Urothelium cell line (cell line): ENCODE results near the gene CCDC184.
"Not testable (repeated sequence)": the region's sequence is repeated elsewhere in the genome, so short reads cannot be mapped to it uniquely, and the experiment has no call there.

Experiments
- DNase-seq: peaks from one replicate; pipeline ENCODE4 v3.0.0; 2011; ENCODE audit warnings: low spot score, mixed read lengths
- FAIRE-seq: peaks from 2 replicates; lab custom pipeline; 2011; peaks lifted over from hg19 to GRCh38; lab: Jason Lieb, UNC

Gene CCDC184

DNA sequence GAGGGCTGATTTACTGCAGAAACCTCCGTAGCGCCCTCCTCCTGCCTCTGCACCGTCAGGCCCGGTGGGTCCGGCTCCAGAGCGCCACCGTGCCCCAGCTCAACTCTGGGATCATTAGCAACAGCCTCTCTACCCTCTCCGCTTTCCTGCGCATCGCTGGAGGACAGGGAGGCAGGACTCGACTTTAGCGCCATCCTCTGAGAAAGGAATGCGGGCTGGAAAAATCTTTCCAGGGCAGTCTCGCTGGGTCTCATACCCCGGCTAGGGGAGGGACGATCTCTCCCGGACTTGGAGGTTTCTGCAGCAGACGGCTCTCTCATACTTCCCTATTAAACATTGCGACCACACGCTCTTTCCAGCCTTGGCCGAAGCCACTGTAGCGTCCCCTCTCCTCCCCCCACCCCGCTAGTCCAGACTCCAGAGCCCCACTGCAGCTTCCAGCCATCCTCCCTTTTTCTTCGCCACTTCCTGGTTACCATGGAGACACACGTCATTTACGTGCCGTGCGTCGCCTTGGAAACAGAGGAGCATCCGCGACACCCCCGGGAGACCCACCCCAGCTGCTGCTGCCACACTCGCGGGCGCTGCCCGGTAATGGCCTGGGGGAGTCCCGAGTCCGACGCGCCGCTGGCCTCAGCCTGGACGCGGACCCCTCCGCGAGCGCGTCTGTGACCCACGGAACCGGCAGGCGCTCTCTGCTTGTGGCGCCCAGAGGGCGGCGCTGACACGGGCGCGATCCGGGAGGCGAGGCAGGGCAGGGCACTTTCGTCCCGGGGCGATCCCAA lies at the start of gene CCDC184:
CCDC184 (plus strand) TSS at position 554 of the 785 bp plus-strand sequence. CDS start 479 bp downstream, outside the sequence.
- FAIRE-seq (no peak), DNase-seq (peak; percentile 87)

DNA sequence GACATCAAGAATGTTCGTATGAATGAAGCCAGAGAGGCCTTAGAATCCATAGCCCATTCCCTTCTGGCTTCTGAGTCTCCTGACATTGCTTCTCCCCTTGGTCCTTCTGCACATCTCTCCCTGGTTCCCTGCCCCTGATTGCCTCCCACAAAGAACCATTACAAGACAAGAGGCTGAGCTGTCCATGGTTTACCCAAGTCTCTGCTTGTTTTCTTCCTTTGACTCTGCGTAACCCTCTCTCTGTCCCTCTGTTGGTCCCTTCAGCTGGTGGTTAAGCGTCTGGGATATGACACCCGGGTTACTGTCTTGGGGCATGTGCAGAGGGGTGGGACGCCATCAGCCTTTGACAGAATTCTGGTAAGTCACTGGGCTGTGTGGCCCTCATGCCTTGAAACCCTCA lies 48.4 kb upstream of the CCDC184 start:
- FAIRE-seq: no peak

DNA sequence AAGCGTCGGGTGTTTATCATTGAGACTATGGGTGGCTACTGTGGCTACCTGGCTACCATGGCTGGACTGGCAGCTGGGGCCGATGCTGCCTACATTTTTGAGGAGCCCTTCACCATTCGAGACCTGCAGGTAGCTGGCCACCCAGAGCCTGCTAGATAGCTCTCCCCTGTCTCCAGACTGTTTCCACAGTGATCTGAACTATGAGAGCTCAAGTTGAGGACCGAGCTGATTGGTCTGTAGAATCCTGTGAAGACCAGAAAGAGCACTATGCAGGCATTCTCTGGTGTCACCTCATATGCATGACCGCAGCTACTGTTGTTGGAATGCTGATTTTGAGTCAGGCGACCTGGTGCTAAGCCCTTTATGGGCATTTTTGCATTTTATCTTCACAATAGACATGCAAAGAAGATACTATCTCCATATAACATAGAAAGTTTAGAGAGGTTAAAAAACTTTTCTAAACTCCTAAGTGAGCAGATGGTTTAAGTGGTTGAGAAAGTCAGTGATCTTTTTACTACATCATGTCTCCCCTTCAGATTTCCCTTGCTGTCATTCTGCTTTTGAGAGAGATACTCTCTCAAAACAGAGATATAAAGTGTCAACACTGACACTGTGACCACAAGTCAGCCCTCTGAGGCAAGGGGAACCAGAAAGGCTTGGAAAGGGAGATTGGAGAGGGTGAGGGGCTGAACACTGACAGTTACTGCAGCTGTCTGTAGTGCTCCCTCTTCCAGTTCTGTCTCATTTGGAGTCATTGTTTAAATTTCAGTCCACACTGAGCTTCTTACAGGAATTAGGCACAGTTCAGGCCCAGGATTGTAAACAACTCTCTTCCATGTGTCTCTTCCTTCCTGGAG lies 40.4 kb upstream of the CCDC184 start:
- FAIRE-seq (no peak), DNase-seq (no peak)

More for the DNA sequence above, 48.4 kb upstream of the CCDC184 start:
- no peak for DNase-seq

DNA sequence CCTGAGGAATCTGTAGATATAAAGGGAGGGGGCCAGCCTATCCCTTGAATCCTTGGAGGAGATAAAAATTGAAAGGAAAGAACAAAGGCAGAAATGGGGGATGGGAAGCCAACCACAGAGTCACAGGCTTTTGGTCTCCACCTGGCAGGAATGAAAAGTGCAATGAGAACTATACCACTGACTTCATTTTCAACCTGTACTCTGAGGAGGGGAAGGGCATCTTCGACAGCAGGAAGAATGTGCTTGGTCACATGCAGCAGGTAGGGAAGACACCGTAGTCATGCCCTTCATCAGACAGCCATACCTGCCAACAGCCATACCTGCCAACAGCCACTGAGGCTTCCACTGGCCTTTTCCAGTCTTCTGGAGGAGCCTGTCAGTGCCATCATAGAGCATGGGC lies 39.5 kb upstream of the CCDC184 start:
- FAIRE-seq (no peak), DNase-seq (no peak)

DNA sequence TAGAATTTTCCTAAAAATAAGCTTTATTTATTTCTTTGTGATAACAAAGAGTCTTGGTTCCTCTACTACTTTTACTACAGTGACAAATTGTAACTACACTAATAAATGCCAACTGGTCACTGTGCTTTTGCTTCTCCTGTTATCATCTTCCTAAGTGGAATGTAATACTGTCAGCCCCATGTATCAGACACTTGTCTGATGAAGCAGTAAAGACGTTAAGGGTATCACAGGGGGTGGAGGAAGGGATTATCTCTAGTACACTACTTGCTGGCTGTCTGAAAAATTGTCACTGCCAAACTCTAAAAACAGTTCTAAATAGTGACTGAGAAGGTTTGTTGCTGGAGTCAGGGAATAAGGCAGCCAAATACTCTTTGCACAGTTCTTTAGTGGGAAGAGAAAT lies 37.5 kb upstream of the CCDC184 start:
- DNase-seq (no peak), FAIRE-seq (no peak)

DNA sequence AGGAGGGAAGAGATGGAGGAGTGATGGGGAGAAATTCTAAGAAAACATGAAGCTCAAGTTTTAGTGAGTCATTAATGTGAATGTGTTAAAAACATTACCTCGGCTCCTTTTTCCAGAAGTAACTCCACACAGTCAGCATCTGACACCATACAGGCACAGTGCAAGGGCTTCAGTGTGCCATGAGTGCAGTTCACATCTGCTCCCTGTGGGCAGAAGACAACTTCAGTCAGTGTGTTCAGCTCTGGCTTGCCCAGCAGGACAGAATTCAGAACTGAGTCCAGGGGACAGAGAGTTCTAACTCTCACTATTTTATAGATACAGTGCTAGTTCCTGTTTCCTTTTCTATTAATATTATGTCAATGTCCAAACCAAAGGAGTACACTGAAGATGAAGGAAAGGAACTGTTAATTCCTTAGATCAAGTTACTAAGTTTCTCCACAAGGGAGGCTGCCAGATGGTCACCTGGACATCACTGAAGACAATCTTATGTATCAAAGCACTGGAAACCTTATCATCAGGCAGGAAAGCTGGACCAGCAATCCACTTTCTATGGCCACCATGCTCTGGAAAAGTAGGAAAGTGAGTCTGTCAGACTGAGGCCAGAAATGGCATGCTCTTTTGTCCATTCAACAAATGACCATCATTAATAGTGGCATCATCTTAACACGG lies 32.2 kb upstream of the CCDC184 start:
- no peak for FAIRE-seq

DNA sequence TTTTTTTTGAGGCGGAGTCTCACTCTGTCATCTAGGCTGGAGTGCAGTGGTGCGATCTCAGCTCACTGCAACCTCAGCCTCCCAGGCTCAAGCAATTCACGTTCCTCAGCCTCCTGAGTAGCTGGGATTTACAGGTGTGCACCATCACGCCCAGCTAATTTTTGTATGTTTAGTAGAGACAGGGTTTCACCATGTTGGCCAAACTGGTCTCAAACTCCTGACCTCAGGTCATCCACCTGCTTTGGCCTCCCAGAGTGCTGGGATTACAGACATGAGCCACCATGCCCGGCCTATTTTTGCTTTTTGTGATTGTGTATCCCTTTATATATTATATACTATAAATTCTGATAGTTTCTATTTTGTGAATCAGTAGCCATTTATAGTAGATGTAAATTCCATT lies 27.7 kb upstream of the CCDC184 start:
- not testable (repeated sequence) for FAIRE-seq

More for the DNA sequence above, 32.2 kb upstream of the CCDC184 start:
- DNase-seq: no peak

DNA sequence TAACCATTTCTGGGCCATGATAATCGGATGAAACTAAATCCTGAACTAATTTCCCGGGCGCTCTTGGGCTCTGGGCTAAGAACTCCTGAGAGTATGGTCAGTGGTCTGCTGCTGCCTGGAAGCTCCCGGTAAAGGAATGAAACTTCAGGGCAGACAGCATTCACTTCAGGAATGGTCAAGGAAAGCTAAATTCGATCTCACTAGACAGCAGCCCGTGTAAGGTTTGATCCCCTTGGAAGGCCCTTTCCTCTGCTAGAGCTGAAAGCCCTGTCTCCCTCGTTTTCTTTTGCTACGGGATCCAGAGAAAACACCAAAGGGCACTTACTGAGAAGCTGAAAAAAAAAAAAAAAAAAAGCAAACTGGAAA lies 26.8 kb upstream of the CCDC184 start:
- DNase-seq (no peak), FAIRE-seq (no peak)

More for the DNA sequence above, 27.7 kb upstream of the CCDC184 start:
- DNase-seq: not testable (repeated sequence)

DNA sequence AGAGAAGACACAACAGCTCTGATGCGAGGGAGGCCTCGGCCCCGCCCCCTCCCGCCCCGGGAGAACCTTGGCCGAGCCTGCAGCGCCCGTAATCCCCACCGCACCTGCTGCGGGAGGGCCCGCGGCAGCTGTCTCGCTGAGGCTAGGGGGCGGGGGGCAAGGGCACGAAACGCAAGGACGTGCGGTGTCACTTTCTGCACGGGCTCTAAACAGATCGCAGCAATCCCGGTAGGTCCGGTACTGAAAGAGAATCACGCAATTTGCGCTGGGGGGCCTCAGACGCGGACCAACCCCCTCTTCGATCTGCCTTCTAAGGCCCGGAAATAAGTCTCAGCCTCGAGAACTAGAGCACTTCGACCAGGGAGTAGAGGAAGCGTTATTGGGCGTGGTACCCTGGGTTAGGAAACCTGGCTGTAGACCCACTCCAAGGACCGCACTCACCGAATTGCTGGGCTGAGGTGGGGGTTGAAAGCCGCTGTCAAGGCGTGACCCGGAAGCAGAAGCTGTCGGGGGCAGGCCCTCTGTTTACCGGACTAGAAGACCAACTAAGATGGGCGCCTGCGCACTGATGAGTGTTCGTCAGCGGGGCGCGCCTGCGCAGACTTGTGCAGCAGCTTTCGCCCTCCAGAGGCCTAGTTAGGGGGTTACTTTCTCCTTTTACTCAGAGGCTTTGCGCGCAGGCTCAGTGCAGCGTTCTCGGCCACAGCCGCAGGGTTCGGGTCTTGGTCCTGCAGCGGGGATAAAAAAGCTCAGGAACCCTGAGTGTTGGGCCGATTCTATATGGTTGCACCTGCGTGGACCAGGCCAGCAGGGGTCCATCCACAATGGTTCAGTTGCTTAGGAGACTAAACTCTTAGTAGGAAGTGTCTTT lies 26.2 kb upstream of the CCDC184 start, which contains the start of gene ASB8:
ASB8 (minus strand) TSS at position 498 of the 871 bp plus-strand sequence. CDS start 4,019 bp downstream, outside the sequence.
- no peak for FAIRE-seq

DNA sequence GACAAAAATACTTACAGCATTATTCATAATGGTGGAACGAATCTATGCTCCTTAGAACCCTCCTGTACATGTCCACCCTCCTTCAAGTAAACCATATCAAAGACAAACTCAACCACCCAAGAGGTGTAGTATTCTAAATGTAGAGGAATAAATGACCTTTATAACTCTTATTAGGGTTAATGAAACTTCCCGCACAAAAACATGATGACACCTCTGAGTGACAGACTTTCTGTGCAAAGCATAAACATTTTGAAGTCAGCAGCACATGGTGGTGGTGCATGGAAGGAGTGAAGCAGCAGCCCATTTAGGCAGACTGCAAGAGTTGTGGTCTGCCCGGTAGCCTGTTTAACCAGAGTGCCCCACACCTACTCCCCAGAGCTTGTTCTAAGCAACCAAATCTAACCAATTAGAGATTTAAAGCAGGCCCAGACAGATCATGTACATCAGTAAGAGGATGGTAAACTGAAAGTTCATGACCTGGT lies 25.5 kb upstream of the CCDC184 start:
- DNase-seq (no peak), FAIRE-seq (no peak)

More for the DNA sequence above, 26.2 kb upstream of the CCDC184 start, which contains the start of gene ASB8:
- peak; percentile 99 for DNase-seq

DNA sequence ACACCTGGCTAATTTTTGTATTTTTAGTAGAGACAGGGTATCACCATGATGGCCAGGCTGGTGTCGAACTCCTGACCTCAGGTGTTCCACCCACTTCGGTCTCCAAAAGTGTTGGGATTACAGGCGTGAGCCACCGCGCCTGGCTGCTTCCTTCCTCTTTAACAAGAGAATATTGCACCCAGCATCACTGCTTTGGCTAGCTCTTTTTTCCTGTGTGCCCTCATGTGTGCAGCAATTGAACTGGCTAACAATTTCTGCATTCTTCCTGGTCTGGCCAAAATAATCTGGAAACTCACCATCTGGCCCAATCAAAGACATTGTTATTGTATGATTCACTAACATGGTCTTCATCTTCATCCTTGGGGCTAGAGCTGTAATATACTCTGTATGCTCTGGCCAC lies 23.4 kb upstream of the CCDC184 start:
- DNase-seq (no peak), FAIRE-seq (no peak)

DNA sequence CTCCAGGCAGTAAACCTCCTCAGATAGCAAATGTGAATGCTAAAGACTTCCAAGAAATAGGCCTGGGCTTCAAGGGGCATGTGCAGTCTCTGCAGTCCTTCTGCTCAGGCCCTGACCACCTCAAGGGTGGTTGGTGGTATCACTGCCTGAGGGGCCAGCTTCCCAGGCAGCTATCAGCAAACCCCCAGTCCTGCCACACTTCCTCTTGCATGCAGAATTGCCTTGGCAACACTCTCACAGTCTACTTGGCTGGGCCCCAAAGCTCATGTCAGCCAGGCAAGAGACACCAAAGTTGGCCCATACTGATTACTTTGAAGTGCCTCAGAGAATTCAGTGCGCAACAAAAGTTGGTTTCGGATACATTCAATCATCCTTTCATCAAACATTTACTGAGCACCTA lies 22.6 kb upstream of the CCDC184 start:
- FAIRE-seq: no peak

DNA sequence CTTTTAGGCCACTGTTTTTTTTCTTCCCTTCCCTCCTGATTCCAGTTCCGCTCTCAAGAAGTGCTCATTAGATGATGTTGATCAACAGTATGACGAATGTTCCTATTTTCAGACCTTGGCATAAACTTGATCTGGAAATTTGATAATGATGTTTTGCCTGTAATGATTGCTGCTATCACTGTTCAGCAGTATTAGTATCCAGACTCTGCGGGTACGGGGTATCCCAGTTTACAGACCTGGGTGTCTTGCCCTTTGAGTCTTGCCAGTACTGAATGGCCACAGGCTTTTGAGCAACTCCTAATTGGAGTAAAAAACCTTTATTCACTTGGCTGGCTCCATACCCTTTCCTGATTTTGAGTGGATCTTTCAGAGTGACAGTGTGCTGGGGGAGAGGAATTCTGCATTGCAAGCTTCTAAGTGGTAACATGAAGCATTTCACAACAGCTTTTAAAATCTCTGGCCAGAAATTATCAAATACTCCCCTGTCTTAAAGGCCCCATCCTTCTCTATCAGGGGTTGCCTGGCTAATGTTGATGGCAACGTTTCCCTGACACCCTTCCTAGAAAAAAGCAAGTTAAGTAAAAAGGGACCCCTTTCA lies 20.2 kb upstream of the CCDC184 start:
- no peak for DNase-seq

More for the DNA sequence above, 22.6 kb upstream of the CCDC184 start:
- no peak for DNase-seq

DNA sequence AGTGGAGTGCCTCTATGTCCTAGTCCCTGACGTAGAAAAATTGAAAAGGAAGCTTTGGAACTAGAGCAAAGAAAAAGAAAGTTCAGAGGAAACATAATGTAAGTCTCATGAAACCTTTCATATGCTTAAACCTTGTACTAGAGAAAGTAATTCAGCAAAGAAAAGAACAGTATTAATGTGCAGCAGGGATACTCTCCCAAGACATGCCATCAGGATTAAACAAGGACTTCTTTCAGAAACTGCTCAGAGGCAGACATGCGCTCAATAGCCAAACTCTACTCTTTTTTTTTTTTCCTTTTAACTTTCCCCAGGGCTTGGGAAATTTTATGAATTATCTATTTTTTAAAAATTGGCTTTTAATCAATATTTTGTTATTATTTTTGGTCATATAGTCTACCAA lies 19.0 kb upstream of the CCDC184 start:
- FAIRE-seq: no peak
- DNase-seq: no peak

More for the DNA sequence above, 20.2 kb upstream of the CCDC184 start:
- no peak for FAIRE-seq

DNA sequence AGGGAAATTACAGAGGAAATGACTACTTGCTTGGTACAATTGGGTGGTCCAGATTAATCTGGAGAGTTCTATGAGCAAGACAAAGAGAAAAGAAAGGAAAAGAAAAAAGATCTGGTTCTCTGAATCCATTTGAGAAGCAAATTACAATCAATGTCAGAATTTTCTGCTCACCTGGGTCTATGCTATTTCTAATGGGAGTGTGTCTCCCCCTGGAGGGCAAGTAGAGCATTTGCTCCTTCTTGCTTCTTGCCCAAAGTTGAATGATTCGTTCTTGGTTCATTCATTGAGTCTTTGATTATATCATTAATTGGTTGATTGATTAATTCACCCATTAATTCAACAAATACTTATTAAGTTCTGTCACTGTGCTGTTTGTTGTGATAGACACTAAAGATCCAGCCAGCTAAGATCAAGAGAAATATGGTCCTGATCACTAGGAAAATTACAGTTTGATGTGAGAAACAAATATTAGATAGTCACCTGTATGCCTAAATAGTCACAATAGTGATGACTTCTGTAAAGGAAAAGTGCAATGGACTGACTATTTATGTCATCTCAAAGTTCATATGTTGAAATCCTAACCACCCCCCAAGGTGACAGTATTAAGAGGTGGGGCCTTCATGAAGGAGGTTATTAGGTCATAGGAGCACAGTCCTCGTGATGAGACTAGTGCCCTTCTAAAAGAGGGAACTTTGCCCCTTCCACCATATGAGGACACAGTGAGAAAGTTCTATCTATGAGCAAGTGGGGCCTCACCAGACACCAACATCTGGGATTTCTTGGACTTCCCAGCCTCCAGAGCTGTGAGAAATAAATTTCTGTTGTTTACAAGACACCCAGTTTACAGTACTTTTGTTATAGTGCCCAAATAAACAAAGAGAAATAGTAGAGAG lies 18.1 kb upstream of the CCDC184 start:
- peak; percentile 53 for DNase-seq
- FAIRE-seq: peak; percentile 35

DNA sequence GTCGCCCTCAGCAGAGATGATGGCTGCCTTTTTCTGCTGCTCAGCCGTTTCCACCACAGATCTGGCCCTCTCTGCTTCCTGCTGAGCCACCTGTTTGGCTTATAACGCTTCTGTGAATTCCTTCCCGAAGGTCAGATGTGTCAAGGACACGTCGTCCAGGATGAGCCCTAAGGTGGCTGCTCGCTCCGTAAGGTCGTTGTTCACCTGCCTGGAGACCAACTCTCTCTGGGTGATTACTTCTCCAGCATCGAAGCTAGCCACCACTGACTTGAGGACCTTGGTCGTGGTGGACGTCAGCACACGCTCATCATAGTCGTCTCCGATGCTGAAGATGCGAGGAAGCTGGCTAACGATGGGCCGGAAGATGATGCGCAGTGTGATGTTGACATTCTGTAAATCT lies 14.4 kb upstream of the CCDC184 start:
- no peak for DNase-seq
- no peak for FAIRE-seq

DNA sequence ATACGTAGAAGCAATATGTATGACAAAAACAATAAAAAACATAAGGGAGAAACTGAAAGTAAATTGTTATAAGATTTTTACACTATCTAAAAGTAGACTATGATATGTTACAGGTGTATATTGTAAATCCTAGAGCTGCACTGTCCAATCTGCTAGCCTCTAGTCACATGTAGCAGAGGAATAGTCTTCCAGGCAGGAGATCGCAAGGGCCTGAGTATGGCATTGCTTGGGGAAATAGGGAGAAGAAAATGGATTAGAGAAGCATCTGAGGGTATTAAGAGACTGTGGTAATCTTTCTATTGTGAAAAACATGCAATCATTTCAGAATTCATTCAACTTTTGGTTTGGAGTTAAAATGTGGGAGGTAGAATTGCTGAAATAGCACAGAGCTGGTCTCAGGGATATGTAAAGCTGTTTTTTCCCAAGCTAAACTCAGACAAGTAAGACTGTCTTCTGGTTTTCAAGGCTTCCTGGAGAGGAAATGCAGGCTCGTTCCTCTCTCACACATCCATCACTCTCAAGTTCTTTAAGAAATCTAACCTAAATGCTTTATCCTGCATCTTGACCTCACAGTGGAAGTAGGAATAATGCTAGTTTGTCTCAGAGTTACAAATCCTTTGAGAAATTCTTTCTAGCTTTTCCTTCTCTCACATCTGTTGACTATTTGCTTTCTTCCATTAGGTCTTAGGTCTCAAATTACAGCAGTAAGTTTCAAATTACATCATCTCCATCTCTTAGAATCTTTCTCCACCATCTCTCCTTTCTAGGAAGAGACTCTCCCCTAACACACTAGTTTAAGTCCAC lies 7.6 kb upstream of the CCDC184 start:
- FAIRE-seq (no peak), DNase-seq (no peak)

DNA sequence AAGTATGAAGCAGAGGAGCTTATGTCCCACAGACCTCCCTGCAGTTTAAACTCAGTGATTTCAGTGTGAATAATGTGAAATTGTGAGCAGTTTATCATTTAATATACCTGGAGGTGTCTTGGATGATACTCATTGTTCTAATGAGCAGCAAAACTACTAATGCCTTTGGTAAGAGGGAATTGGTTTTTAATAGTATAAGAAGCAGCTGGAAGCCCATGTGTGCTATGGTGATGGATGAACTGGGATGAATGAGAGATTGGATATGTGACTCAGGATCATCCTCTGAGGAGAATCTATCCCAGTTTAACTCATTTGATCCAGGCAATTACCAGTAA lies 7.1 kb upstream of the CCDC184 start:
- DNase-seq: no peak
- no peak for FAIRE-seq
